Measurements from ENCODE around the gene SIL1. TPM values are rescaled to one million over a fixed set of nuclear protein-coding genes. Genes with fewer than 3 reads are reported as not detected.

The SIL1 gene
- total and polyA plus RNA-seq, 2 of the 13 experiments (the other 11 are each of a cell fraction or from before 2014, with no cell fraction given) = 26.0 to 30.0 TPM

GRCh38 chr5:138910546-138911185, 287.5 kb downstream of the SIL1 start:
- BruUV-seq (replicated peaks) = no TSS peak

More at GRCh38 chr5:138910546-138911185, 287.5 kb downstream of the SIL1 start:
- intact Hi-C loops (cut with micrococcal nuclease; ENCODE audit: unreplicated experiment) = no loop called here
- no peak overlapping the region for H2AFZ ChIP-seq (ENCODE audit: low read length)
- no peaks in the 10 kb centered on the region for H3K79me2 ChIP-seq (ENCODE audit: insufficient read depth, low read length)
- ATAC-seq (no peak), DNase-seq (ENCODE audit: low spot score) (no peak), FAIRE-seq (no peak)
- 94% methylated on average over 7 of the region's 7 CpGs for WGBS (ENCODE audit: low lambda C conversion rate)
- H3K4me2 ChIP-seq (ENCODE audit: low read depth, low read length) = no peak overlapping the region
- H3K4me1 ChIP-seq (ENCODE audit: insufficient read depth, low read length) = no peaks in the 10 kb centered on the region
- H4K20me1 ChIP-seq (ENCODE audit: insufficient read depth, low read length) = no peaks in the 10 kb centered on the region
- no peak overlapping the region for H3K4me3 ChIP-seq (replicated peaks in 1 of 3; ENCODE audit: insufficient read depth in 1 of 3, low read depth in 2 of 3, low read length in 3 of 3)
- TF ChIP-seq EP300 (IDR thresholded peaks at IDR 0.05; ENCODE audit: low read depth in 2 of 2, low read length in 2 of 2) (no peak), EP300 (CRISPR knock-in tag; IDR thresholded peaks at IDR 0.05; ENCODE audit: borderline replicate concordance) (no peak), E2F1 (CRISPR knock-in tag; IDR thresholded peaks at IDR 0.05) (no peak), THAP7 (CRISPR knock-in tag; IDR thresholded peaks at IDR 0.05) (no peak), ZNF552 (CRISPR knock-in tag; IDR thresholded peaks at IDR 0.05; ENCODE audit: borderline replicate concordance) (no peak), ZNF124 (CRISPR knock-in tag; IDR thresholded peaks at IDR 0.05) (no peak), ZNF484 (CRISPR knock-in tag; IDR thresholded peaks at IDR 0.05; ENCODE audit: borderline replicate concordance, low read depth) (no peak), ZNF703 (CRISPR knock-in tag; IDR thresholded peaks at IDR 0.05; ENCODE audit: borderline replicate concordance) (no peak), NFYB (CRISPR knock-in tag; IDR thresholded peaks at IDR 0.05) (no peak), MTERF4 (CRISPR knock-in tag; IDR thresholded peaks at IDR 0.05) (no peak), ZMAT3 (CRISPR knock-in tag; conservative IDR thresholded peaks at IDR 0.05) (no peak), TAF15 (IDR thresholded peaks at IDR 0.05; ENCODE audit: low read depth, low read length, poor library complexity, severe bottlenecking) (no peak), ZNF776 (CRISPR knock-in tag; IDR thresholded peaks at IDR 0.05) (no peak), BATF2 (CRISPR knock-in tag; IDR thresholded peaks at IDR 0.05) (no peak)
- no peaks in the 10 kb centered on the region; a peak in 1 of 5 replicates for H3K27me3 ChIP-seq (ENCODE audit: control insufficient read depth in 1 of 2, insufficient read depth in 2 of 2, low read length in 2 of 2)
- CTCF ChIA-PET (ENCODE audit: low intra/inter-chr PET ratio, low total read pairs) = no interaction called here
- H3K9ac ChIP-seq (ENCODE audit: insufficient read depth, low read depth, low read length) = no peak overlapping the region
- H3K36me3 ChIP-seq (replicated peaks in 1 of 2; ENCODE audit: control insufficient read depth in 1 of 2, insufficient read depth in 2 of 2, low read length in 2 of 2) = peaks cover 5 to 60% of the 10 kb centered on the region in 2 experiments
- H3K27ac ChIP-seq (ENCODE audit: extremely low read length, insufficient read depth, low read length) = no peak overlapping the region
- in situ Hi-C loops (cut with HindIII; ENCODE audit: extremely low pct_ligation_motif_present, low pct_unique_long_range_greater_than_20kb) = no loop called here
- no peaks in the 10 kb centered on the region for H3K9me3 ChIP-seq (ENCODE audit: low read length)
- POLR2A ChIA-PET = no interaction called here
